Right lobe of liver (tissue), 4 donors: ENCODE data around the gene FYN.

Experiments
- CTCF ChIP-seq, 4 donors: fragments of 200-600 bp in 3 of 4; fragments of 450-650 bp in 1 of 4; IDR thresholded peaks; one replicate each; pipeline versions ENCODE4 v1.5.1 to v1.8.0; 2016 to 2022; ENCODE audit warnings: antibody characterized with exemption in 4 of 4, mild to moderate bottlenecking in 2 of 4
- POLR2A ChIP-seq: fragments of 450-650 bp; IDR thresholded peaks from one replicate; pipeline ENCODE4 v1.6.1; 2017; ENCODE audit warnings: antibody characterized with exemption, mild to moderate bottlenecking
- donor health status: DM: no; HTN: no; CAD: no.
- donor health status: DM: no; HTN: no; CAD: no.
- donor health status: DM: no; HTN: yes; CAD: no.

DNA sequence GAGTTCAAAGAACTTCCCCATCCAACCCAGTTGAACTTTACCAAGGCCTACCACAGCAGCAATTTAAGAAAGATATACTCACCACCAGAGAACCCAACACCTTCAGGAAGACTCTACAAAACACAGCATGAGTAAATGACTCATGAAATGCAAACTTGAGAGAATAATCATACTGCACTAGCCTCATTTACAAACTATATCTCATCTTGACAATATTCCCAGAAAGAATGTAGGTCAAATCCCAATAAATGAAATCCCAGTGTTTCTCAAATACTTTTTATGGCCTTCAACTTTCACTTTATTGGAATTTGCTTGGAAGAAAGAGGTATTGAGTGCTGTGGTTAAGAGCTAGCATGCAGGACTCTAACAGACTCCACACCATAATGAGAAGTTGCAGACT lies 60.0 kb downstream of the FYN start:
- TF ChIP-seq POLR2A (no peak), CTCF (IDR thresholded peaks at IDR 0.05) (no peak)
